H9 (cell line): Measurements from ENCODE around the gene CSRNP3. TPM values are rescaled to one million over a fixed set of nuclear protein-coding genes. Genes with fewer than 3 reads are reported as not detected.

Experiments
- DNase-seq: peaks from one replicate; pipeline ENCODE4 v3.0.0-alpha.2; 2017
- H2AFZ ChIP-seq: one replicate; pipeline ENCODE4 v1.6.1; 2013; ENCODE audit warnings: mild to moderate bottlenecking, low read length, control low read depth, moderate library complexity
- H2AK5ac ChIP-seq: 2 replicates; pipeline ENCODE4 v1.6.1; 2013; ENCODE audit warnings: low read length, control low read depth, mixed read lengths; ENCODE audit not compliant: insufficient read length
- H2BK120ac ChIP-seq: one replicate; pipeline ENCODE4 v1.6.1; 2013; ENCODE audit warnings: low read depth, mild to moderate bottlenecking, low read length, control low read depth, inconsistent platforms; ENCODE audit not compliant: poor library complexity, severe bottlenecking
- H2BK12ac ChIP-seq: 2 replicates; pipeline ENCODE4 v1.6.1; 2013; ENCODE audit warnings: low read length, control low read depth, mixed read lengths, low read depth; ENCODE audit not compliant: insufficient read length
- H2BK15ac ChIP-seq: 2 replicates; pipeline ENCODE4 v1.6.1; 2013; ENCODE audit warnings: low read depth, low read length, control low read depth
- H2BK20ac ChIP-seq: one replicate; pipeline ENCODE4 v1.6.1; 2013; ENCODE audit warnings: low read depth, mild to moderate bottlenecking, low read length, control low read depth, inconsistent platforms; ENCODE audit not compliant: poor library complexity, severe bottlenecking
- H2BK5ac ChIP-seq: 2 replicates; pipeline ENCODE4 v1.6.1; 2013; ENCODE audit warnings: low read length, control low read depth, mixed read lengths; ENCODE audit not compliant: insufficient read length
- H3K14ac ChIP-seq: 2 replicates; pipeline ENCODE4 v1.6.1; 2013; ENCODE audit warnings: low read length, control low read depth; ENCODE audit not compliant: insufficient read depth
- H3K18ac ChIP-seq: 2 replicates; pipeline ENCODE4 v1.6.1; 2013; ENCODE audit warnings: low read depth, mild to moderate bottlenecking, mixed read lengths, low read length, control low read depth; ENCODE audit not compliant: insufficient read length
- H3K23ac ChIP-seq: 2 replicates; pipeline ENCODE4 v1.6.1; 2013; ENCODE audit warnings: low read length, control low read depth, mixed read lengths, low read depth; ENCODE audit not compliant: insufficient read length
- H3K23me2 ChIP-seq: 2 replicates; pipeline ENCODE4 v1.6.1; 2013; ENCODE audit warnings: low read depth, mild to moderate bottlenecking, mixed read lengths, low read length, control low read depth; ENCODE audit not compliant: insufficient read length, poor library complexity, severe bottlenecking
- H3K27ac ChIP-seq: 2 replicates; pipeline ENCODE4 v1.5.1; 2013; ENCODE audit warnings: low read length, control low read depth, mixed read lengths, low read depth; ENCODE audit not compliant: insufficient read length
- H3K27me3 ChIP-seq: 2 replicates; pipeline ENCODE4 v1.6.1; 2013; ENCODE audit warnings: low read length, control low read depth, inconsistent platforms; ENCODE audit not compliant: insufficient read depth
- H3K4ac ChIP-seq: 2 replicates; pipeline ENCODE4 v1.6.1; 2013; ENCODE audit warnings: low read depth, mild to moderate bottlenecking, control low read depth, inconsistent platforms, low read length, moderate library complexity
- H3K4me1 ChIP-seq: 2 replicates; pipeline ENCODE4 v1.6.1; 2013; ENCODE audit warnings: low read length, control low read depth, inconsistent platforms; ENCODE audit not compliant: insufficient read depth
- H3K4me2 ChIP-seq: 2 replicates; pipeline ENCODE4 v1.6.1; 2013; ENCODE audit warnings: low read length, control low read depth, mixed read lengths; ENCODE audit not compliant: insufficient read length, insufficient read depth
- H3K56ac ChIP-seq: 2 replicates; pipeline ENCODE4 v1.6.1; 2013; ENCODE audit warnings: low read depth, mild to moderate bottlenecking, mixed read lengths, low read length, control low read depth; ENCODE audit not compliant: insufficient read length
- H3K79me1 ChIP-seq: 2 replicates; pipeline ENCODE4 v1.6.1; 2013; ENCODE audit warnings: low read depth, mild to moderate bottlenecking, moderate library complexity, low read length, control low read depth, inconsistent platforms; ENCODE audit not compliant: insufficient read depth, poor library complexity, severe bottlenecking
- H3K79me2 ChIP-seq: 2 replicates; pipeline ENCODE4 v1.6.1; 2013; ENCODE audit warnings: low read length, control low read depth, inconsistent platforms; ENCODE audit not compliant: insufficient read depth
- H3K9ac ChIP-seq: 2 replicates; pipeline ENCODE4 v1.6.1; 2013; ENCODE audit warnings: low read length, control low read depth, mixed read lengths; ENCODE audit not compliant: insufficient read length; ENCODE audit errors: extremely low read depth
- H3K9me3 ChIP-seq: one replicate; pipeline ENCODE4 v1.6.1; 2013; ENCODE audit warnings: low read depth, low read length, inconsistent platforms; ENCODE audit not compliant: control insufficient read depth
- H3T11ph ChIP-seq: one replicate; pipeline ENCODE4 v1.6.1; 2013; ENCODE audit warnings: mild to moderate bottlenecking, low read length, control low read depth, inconsistent platforms
- H4K20me1 ChIP-seq: one replicate; pipeline ENCODE4 v1.6.1; 2013; ENCODE audit not compliant: control insufficient read depth, insufficient read length, insufficient read depth
- H4K5ac ChIP-seq: 2 replicates; pipeline ENCODE4 v1.6.1; 2013; ENCODE audit warnings: low read depth, mild to moderate bottlenecking, mixed read lengths, low read length, control low read depth; ENCODE audit not compliant: insufficient read length
- H4K8ac ChIP-seq: replicated peaks from 2 replicates; pipeline ENCODE4 v1.6.1; 2013; ENCODE audit warnings: low read length, control low read depth, mixed read lengths, low read depth; ENCODE audit not compliant: insufficient read length
- H4K91ac ChIP-seq: 2 replicates; pipeline ENCODE4 v1.6.1; 2013; ENCODE audit warnings: low read depth, mild to moderate bottlenecking, moderate library complexity, mixed read lengths, low read length, control low read depth; ENCODE audit not compliant: insufficient read length
- H3K27ac Mint-ChIP-seq, 3 experiments: 2 replicates in 2 of 3; 3 replicates in 1 of 3; pipeline ENCODE4 v1.8.0; 2020 to 2021; ENCODE audit warnings: mixed read lengths in 3 of 3, mild to moderate bottlenecking in 1 of 3, moderate library complexity in 1 of 3
- H3K27me3 Mint-ChIP-seq: 2 replicates; pipeline ENCODE4 v1.8.0; 2021; ENCODE audit warnings: low read depth, mild to moderate bottlenecking, moderate library complexity, mixed read lengths
- H3K36me3 Mint-ChIP-seq, 3 experiments: 2 replicates in 2 of 3; 3 replicates in 1 of 3; pipeline ENCODE4 v1.8.0; 2020 to 2021; ENCODE audit warnings: low read depth in 3 of 3, mixed read lengths in 3 of 3; ENCODE audit not compliant: insufficient read depth in 1 of 3
- H3K4me1 Mint-ChIP-seq, 2 experiments: 2 replicates each; pipeline ENCODE4 v1.8.0; 2020; ENCODE audit warnings: mixed read lengths in 2 of 2
- H3K4me3 Mint-ChIP-seq, 2 experiments: 2 replicates in 1 of 2; 3 replicates in 1 of 2; pipeline ENCODE4 v1.8.0; 2020 to 2021; ENCODE audit warnings: mild to moderate bottlenecking in 2 of 2, mixed read lengths in 2 of 2, moderate library complexity in 1 of 2
- H3K9me3 Mint-ChIP-seq, 2 experiments: 2 replicates in 1 of 2; 3 replicates in 1 of 2; pipeline ENCODE4 v1.8.0; 2020; ENCODE audit warnings: mild to moderate bottlenecking in 2 of 2, mixed read lengths in 2 of 2, moderate library complexity in 1 of 2
- CTCF ChIP-seq: fragments of 200-600 bp; sonication (generic); conservative IDR thresholded peaks from 3 replicates; pipeline ENCODE4 v1.8.0; 2021; ENCODE audit warnings: antibody characterized with exemption, mild to moderate bottlenecking
- WGBS: extraction: QIAGEN DNeasy Blood & Tissue Kit; methylation state at CpG from one replicate; pipeline ENCODE4 v1.1.7; 2013; ENCODE audit warnings: missing lambda C conversion rate, low lambda C conversion rate, mixed read lengths; ENCODE audit not compliant: insufficient read length; ENCODE audit errors: extremely low coverage; 5-methylcytosine and 5-hydroxymethylcytosine counted together
- total RNA-seq: library from RNA; stranded (reverse); gene quantifications from 2 replicates; pipeline ENCODE4 v1.2.1, GENCODE V29; 2021

Gene CSRNP3
- total RNA-seq, 1 experiment from 2014 or later = 3.6 TPM

DNA sequence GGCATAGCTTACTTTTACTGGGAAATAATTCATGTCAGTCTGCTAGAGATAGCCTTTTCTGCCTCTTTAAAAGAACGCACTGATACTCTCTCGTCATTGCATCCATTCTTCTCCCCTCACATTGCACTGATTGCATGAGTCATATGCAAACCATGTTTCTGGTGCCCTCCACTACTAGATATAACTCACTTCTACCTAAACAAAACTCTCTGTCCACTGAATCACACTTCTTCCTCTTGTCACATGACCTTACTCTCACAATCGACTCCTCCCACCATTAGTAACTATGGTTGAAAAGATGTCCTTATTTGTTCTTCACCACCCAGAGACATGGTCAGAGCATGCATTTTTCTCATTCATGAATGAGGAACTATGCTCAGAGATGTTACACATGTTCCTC, 158.0 kb downstream of the CSRNP3 start:
- Histone ChIP-seq H4K8ac (no peak overlapping the region), H3K27me3 (no peaks in the 10 kb centered on the region), H4K5ac (no peak overlapping the region), H2BK15ac (no peak overlapping the region), H3K23me2 (no peaks in the 10 kb centered on the region), H3K4me1 (peaks cover 13% of the 10 kb centered on the region; the same call in 1 of the 2 replicates), H2AK5ac (no peak overlapping the region), H3K9ac (no peak overlapping the region), H3K79me1 (no peaks in the 10 kb centered on the region), H3T11ph (no peak overlapping the region), H2BK20ac (no peak overlapping the region), H3K4me2 (no peak overlapping the region), H3K27ac (no peak overlapping the region), H3K18ac (no peak overlapping the region), H3K79me2 (no peaks in the 10 kb centered on the region), H2BK5ac (no peak overlapping the region), H2AFZ (no peak overlapping the region), H2BK12ac (no peak overlapping the region), H4K20me1 (no peaks in the 10 kb centered on the region), H3K14ac (no peak overlapping the region), H3K56ac (no peak overlapping the region), H3K4ac (no peak overlapping the region), H4K91ac (no peak overlapping the region), H3K23ac (no peak overlapping the region), H3K9me3 (no peaks in the 10 kb centered on the region), H2BK120ac (no peak overlapping the region)
- H3K36me3 Mint-ChIP-seq = no peaks in the 10 kb centered on the region; a peak in 2 of 7 replicates
- no peak overlapping the region for H3K4me3 Mint-ChIP-seq
- peaks cover 36 to 37% of the 10 kb centered on the region in 2 experiments for H3K4me1 Mint-ChIP-seq
- no peak overlapping the region for H3K27ac Mint-ChIP-seq
- no peaks in the 10 kb centered on the region for H3K9me3 Mint-ChIP-seq
- no peak for TF ChIP-seq CTCF
- no CpG with 5 or more reads among the region's 3 CpGs for WGBS
- no peaks in the 10 kb centered on the region for H3K27me3 Mint-ChIP-seq
- DNase-seq = no peak
